ENCODE data around the gene ZBTB43. TPM values are rescaled to one million over a fixed set of nuclear protein-coding genes. Genes with fewer than 3 reads are reported as not detected.
"Not testable (repeated sequence)": the region's sequence is repeated elsewhere in the genome, so short reads cannot be mapped to it uniquely, and the experiment has no call there.

ZBTB43 gene
- total and polyA plus RNA-seq, 7 experiments from 2014 or later = 6.9 to 31.4 (median 27.3) TPM

- Histone ChIP-seq H3K4me1 (ENCODE audit: control insufficient read depth in 2 of 2, insufficient read depth in 2 of 2, low read length in 2 of 2) (no peaks in the 10 kb centered on the region), H3K9me3 (ENCODE audit: control insufficient read depth in 2 of 3, low read length in 3 of 3) (no peaks in the 10 kb centered on the region), H3K27me3 (ENCODE audit: control insufficient read depth in 2 of 2, insufficient read depth in 2 of 2, low read length in 2 of 2) (no peaks in the 10 kb centered on the region), H3K27ac (ENCODE audit: low read depth, low read length) (no peak overlapping the region), H3K4me3 (ENCODE audit: low read length) (no peak overlapping the region), H3K36me3 (ENCODE audit: control insufficient read depth in 2 of 3, insufficient read depth in 3 of 3, low read length in 3 of 3) (no peaks in the 10 kb centered on the region)
- H3K27me3 Mint-ChIP-seq = peaks cover 2 to 27% (median 12%) of the 10 kb centered on the region in 5 donors
- DNase-seq (peak; percentile 55 to 87 (median 74)), ATAC-seq (peak; percentile 95)
- peak overlapping the region in 1 of 9 donors; percentile 55 for H3K27ac Mint-ChIP-seq
- CTCF ChIA-PET = interaction anchor here (0.6 to 10.7 kb wide), 16 partner anchors 9 to 226 kb away, joined by 3 to 244 read pairs (median 4); no protein-coding TSS in a partner anchor
- peaks cover 0 to 4% (median 0%) of the 10 kb centered on the region in 7 donors for H3K4me1 Mint-ChIP-seq
- no peak overlapping the region for H3K4me3 Mint-ChIP-seq
- POLR2A ChIA-PET = interaction anchor here (1.0 to 1.6 kb wide), 3 partner anchors 57 to 76 kb away, joined by 4 to 10 read pairs (median 4); no protein-coding TSS in a partner anchor
- no peaks in the 10 kb centered on the region for H3K36me3 Mint-ChIP-seq
- H3K9me3 Mint-ChIP-seq = no peaks in the 10 kb centered on the region
- intact Hi-C loops (cut with micrococcal nuclease) = loop anchor here (1.0 to 5.0 kb wide), 4 partner anchors 62 to 282 kb away; partner anchors contain the start of gene LMX1B (in 1 of the 2)
Measured at GRCh38 chr9:126781186-126782052, 23.4 kb upstream of the ZBTB43 start.

- H3K4me1 Mint-ChIP-seq = peaks cover 0 to 4% (median 0%) of the 10 kb centered on the region in 7 donors
- H3K4me1 ChIP-seq (ENCODE audit: control insufficient read depth in 2 of 2, insufficient read depth in 2 of 2, low read length in 2 of 2) = no peaks in the 10 kb centered on the region
- no peak overlapping the region for H3K27ac ChIP-seq (ENCODE audit: low read depth, low read length)
- DNase-seq (no peak), ATAC-seq (peak; percentile 19)
- no peak overlapping the region for H3K27ac Mint-ChIP-seq
- intact Hi-C loops (cut with micrococcal nuclease) = loop anchor here (1.0 to 5.0 kb wide), 2 partner anchors 63 to 170 kb away; partner anchors contain the start of gene LMX1B (in 1 of the 2)
- H3K27me3 ChIP-seq (ENCODE audit: control insufficient read depth in 2 of 2, insufficient read depth in 2 of 2, low read length in 2 of 2) = no peaks in the 10 kb centered on the region
- H3K4me3 Mint-ChIP-seq = no peak overlapping the region
- no peaks in the 10 kb centered on the region for H3K9me3 Mint-ChIP-seq
- no peak overlapping the region for H3K4me3 ChIP-seq (ENCODE audit: low read length)
- CTCF ChIA-PET = interaction anchor here (0.7 to 10.7 kb wide), 9 partner anchors 10 to 85 kb away, joined by 3 to 244 read pairs (median 4); no protein-coding TSS in a partner anchor
- no peaks in the 10 kb centered on the region for H3K9me3 ChIP-seq (ENCODE audit: control insufficient read depth in 2 of 3, low read length in 3 of 3)
- H3K36me3 Mint-ChIP-seq = no peaks in the 10 kb centered on the region
- peaks cover 8 to 33% (median 18%) of the 10 kb centered on the region in 5 donors for H3K27me3 Mint-ChIP-seq
- POLR2A ChIA-PET = interaction anchor here (1.0 to 1.6 kb wide), 3 partner anchors 58 to 77 kb away, joined by 4 to 10 read pairs (median 4); no protein-coding TSS in a partner anchor
- H3K36me3 ChIP-seq (ENCODE audit: control insufficient read depth in 2 of 3, insufficient read depth in 3 of 3, low read length in 3 of 3) = no peaks in the 10 kb centered on the region
Measured at GRCh38 chr9:126782053-126782388, 22.8 kb upstream of the ZBTB43 start.

- H3K4me1 Mint-ChIP-seq = peaks cover 0 to 4% (median 0%) of the 10 kb centered on the region in 7 donors
- CTCF ChIA-PET = interaction anchor here (10.7 kb wide), 1 partner anchor 78 kb away, joined by 244 read pairs; no protein-coding TSS in a partner anchor
- Histone ChIP-seq H3K4me3 (ENCODE audit: low read length) (no peak overlapping the region), H3K27me3 (ENCODE audit: control insufficient read depth in 2 of 2, insufficient read depth in 2 of 2, low read length in 2 of 2) (no peaks in the 10 kb centered on the region), H3K4me1 (ENCODE audit: control insufficient read depth in 2 of 2, insufficient read depth in 2 of 2, low read length in 2 of 2) (no peaks in the 10 kb centered on the region), H3K36me3 (ENCODE audit: control insufficient read depth in 2 of 3, insufficient read depth in 3 of 3, low read length in 3 of 3) (no peaks in the 10 kb centered on the region), H3K27ac (ENCODE audit: low read depth, low read length) (no peak overlapping the region), H3K9me3 (ENCODE audit: control insufficient read depth in 2 of 3, low read length in 3 of 3) (no peaks in the 10 kb centered on the region)
- no peaks in the 10 kb centered on the region for H3K36me3 Mint-ChIP-seq
- DNase-seq (no peak), ATAC-seq (no peak)
- H3K9me3 Mint-ChIP-seq = no peaks in the 10 kb centered on the region
- no peak overlapping the region for H3K27ac Mint-ChIP-seq
- H3K27me3 Mint-ChIP-seq = peaks cover 13 to 31% (median 26%) of the 10 kb centered on the region in 5 donors
- H3K4me3 Mint-ChIP-seq = no peak overlapping the region
- intact Hi-C loops (cut with micrococcal nuclease) = loop anchor here in 1 of 2 donors (5.0 kb wide), 1 partner anchor 172 kb away; the partner anchor contains the start of gene LMX1B
- POLR2A ChIA-PET = no interaction called here
Measured at GRCh38 chr9:126783949-126784348, 20.9 kb upstream of the ZBTB43 start.

GRCh38 chr9:126784401-126784800 is 20.4 kb upstream of the ZBTB43 start:
- Histone ChIP-seq H3K27ac (ENCODE audit: low read depth, low read length) (no peak overlapping the region), H3K4me1 (ENCODE audit: control insufficient read depth in 2 of 2, insufficient read depth in 2 of 2, low read length in 2 of 2) (no peaks in the 10 kb centered on the region), H3K4me3 (ENCODE audit: low read length) (no peak overlapping the region), H3K9me3 (ENCODE audit: control insufficient read depth in 2 of 3, low read length in 3 of 3) (no peaks in the 10 kb centered on the region), H3K27me3 (ENCODE audit: control insufficient read depth in 2 of 2, insufficient read depth in 2 of 2, low read length in 2 of 2) (no peaks in the 10 kb centered on the region), H3K36me3 (ENCODE audit: control insufficient read depth in 2 of 3, insufficient read depth in 3 of 3, low read length in 3 of 3) (no peaks in the 10 kb centered on the region)
- Mint-ChIP-seq H3K4me1 (peaks cover 0 to 4% (median 0%) of the 10 kb centered on the region in 7 donors), H3K27me3 (peaks cover 13 to 35% (median 28%) of the 10 kb centered on the region in 5 donors), H3K36me3 (no peaks in the 10 kb centered on the region), H3K4me3 (no peak overlapping the region), H3K9me3 (no peaks in the 10 kb centered on the region), H3K27ac (no peak overlapping the region)
- intact Hi-C loops (cut with micrococcal nuclease) = loop anchor here in 1 of 2 donors (5.0 kb wide), 1 partner anchor 172 kb away; the partner anchor contains the start of gene LMX1B
- ChIA-PET CTCF (interaction anchor here (10.7 kb wide), 1 partner anchor 78 kb away, joined by 244 read pairs; no protein-coding TSS in a partner anchor), POLR2A (no interaction called here)
- no peak for ATAC-seq
- no peak for DNase-seq

- H3K4me3 Mint-ChIP-seq; H3K4me3 ChIP-seq (ENCODE audit: low read length); H3K27ac Mint-ChIP-seq; POLR2A ChIA-PET; H3K27ac ChIP-seq (ENCODE audit: low read depth, low read length); H3K4me1 Mint-ChIP-seq; H3K9me3 ChIP-seq (ENCODE audit: control insufficient read depth in 2 of 3, low read length in 3 of 3); H3K9me3 Mint-ChIP-seq; H3K36me3 ChIP-seq (ENCODE audit: control insufficient read depth in 2 of 3, insufficient read depth in 3 of 3, low read length in 3 of 3); ATAC-seq; H3K36me3 Mint-ChIP-seq; H3K27me3 ChIP-seq (ENCODE audit: control insufficient read depth in 2 of 2, insufficient read depth in 2 of 2, low read length in 2 of 2); H3K4me1 ChIP-seq (ENCODE audit: control insufficient read depth in 2 of 2, insufficient read depth in 2 of 2, low read length in 2 of 2): not testable (repeated sequence)
- H3K27me3 Mint-ChIP-seq = peaks cover 17 to 35% (median 29%) of the 10 kb centered on the region in 5 donors
- DNase-seq = peak in 1 of 9 donors; percentile 6
- CTCF ChIA-PET = interaction anchor here (10.7 kb wide), 1 partner anchor 79 kb away, joined by 244 read pairs; no protein-coding TSS in a partner anchor
- intact Hi-C loops (cut with micrococcal nuclease) = loop anchor here in 1 of 2 donors (5.0 kb wide), 1 partner anchor 173 kb away; the partner anchor contains the start of gene LMX1B
Measured at GRCh38 chr9:126784841-126785240, 20.0 kb upstream of the ZBTB43 start.

GRCh38 chr9:126788046-126788445 is 16.8 kb upstream of the ZBTB43 start:
- ChIA-PET CTCF (no interaction called here), POLR2A (no interaction called here)
- peaks cover 0 to 3% (median 0%) of the 10 kb centered on the region in 7 donors for H3K4me1 Mint-ChIP-seq
- no peaks in the 10 kb centered on the region for H3K9me3 Mint-ChIP-seq
- Histone ChIP-seq H3K36me3 (ENCODE audit: control insufficient read depth in 2 of 3, insufficient read depth in 3 of 3, low read length in 3 of 3) (no peaks in the 10 kb centered on the region), H3K9me3 (ENCODE audit: control insufficient read depth in 2 of 3, low read length in 3 of 3) (no peaks in the 10 kb centered on the region), H3K4me3 (ENCODE audit: low read length) (no peak overlapping the region), H3K27ac (ENCODE audit: low read depth, low read length) (no peak overlapping the region), H3K27me3 (ENCODE audit: control insufficient read depth in 2 of 2, insufficient read depth in 2 of 2, low read length in 2 of 2) (no peaks in the 10 kb centered on the region), H3K4me1 (ENCODE audit: control insufficient read depth in 2 of 2, insufficient read depth in 2 of 2, low read length in 2 of 2) (no peaks in the 10 kb centered on the region)
- peaks cover 31 to 49% (median 38%) of the 10 kb centered on the region in 5 donors for H3K27me3 Mint-ChIP-seq
- ATAC-seq (no peak), DNase-seq (no peak)
- H3K36me3 Mint-ChIP-seq = no peaks in the 10 kb centered on the region
- intact Hi-C loops (cut with micrococcal nuclease) = no loop called here
- no peak overlapping the region for H3K4me3 Mint-ChIP-seq
- no peak overlapping the region for H3K27ac Mint-ChIP-seq
